Measurements from ENCODE around the gene MPZL2.

MPZL2 gene

DNA sequence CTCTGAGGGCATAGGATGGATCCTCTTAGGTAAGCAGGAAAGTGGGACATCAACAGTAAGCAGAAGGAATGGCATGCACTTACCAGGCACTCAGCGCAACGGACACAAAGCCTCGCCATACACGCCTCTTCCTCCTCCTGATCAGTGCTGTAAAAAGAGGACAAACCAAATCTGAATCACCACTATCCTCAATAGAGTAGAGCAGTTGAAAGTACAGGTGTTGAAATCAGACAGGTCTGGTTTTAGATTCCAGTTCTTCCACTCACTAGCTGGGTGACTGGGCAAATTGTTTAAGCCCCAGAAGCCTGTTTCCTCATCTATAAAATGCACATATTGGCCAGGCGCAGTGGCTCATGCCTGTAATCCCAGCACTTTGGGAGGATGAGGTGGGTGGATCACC, 30.7 kb downstream of the MPZL2 start:
- H3K27ac Mint-ChIP-seq, result no peak overlapping the region
- no peaks in the 10 kb centered on the region for H3K36me3 Mint-ChIP-seq (ENCODE audit: low read depth)
- TF ChIP-seq, protein P1, sequence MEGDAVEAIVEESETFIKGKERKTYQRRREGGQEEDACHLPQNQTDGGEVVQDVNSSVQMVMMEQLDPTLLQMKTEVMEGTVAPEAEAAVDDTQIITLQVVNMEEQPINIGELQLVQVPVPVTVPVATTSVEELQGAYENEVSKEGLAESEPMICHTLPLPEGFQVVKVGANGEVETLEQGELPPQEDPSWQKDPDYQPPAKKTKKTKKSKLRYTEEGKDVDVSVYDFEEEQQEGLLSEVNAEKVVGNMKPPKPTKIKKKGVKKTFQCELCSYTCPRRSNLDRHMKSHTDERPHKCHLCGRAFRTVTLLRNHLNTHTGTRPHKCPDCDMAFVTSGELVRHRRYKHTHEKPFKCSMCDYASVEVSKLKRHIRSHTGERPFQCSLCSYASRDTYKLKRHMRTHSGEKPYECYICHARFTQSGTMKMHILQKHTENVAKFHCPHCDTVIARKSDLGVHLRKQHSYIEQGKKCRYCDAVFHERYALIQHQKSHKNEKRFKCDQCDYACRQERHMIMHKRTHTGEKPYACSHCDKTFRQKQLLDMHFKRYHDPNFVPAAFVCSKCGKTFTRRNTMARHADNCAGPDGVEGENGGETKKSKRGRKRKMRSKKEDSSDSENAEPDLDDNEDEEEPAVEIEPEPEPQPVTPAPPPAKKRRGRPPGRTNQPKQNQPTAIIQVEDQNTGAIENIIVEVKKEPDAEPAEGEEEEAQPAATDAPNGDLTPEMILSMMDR (IDR thresholded peaks at IDR 0.05; ENCODE audit: unreplicated experiment in 3 of 3), result no peak
- peaks cover 12% of the 10 kb centered on the region for H3K27me3 Mint-ChIP-seq (ENCODE audit: low read depth)
- no peaks in the 10 kb centered on the region for H3K9me3 Mint-ChIP-seq
- no peaks in the 10 kb centered on the region for H3K4me1 Mint-ChIP-seq
- H3K4me3 Mint-ChIP-seq, result no peak overlapping the region

DNA sequence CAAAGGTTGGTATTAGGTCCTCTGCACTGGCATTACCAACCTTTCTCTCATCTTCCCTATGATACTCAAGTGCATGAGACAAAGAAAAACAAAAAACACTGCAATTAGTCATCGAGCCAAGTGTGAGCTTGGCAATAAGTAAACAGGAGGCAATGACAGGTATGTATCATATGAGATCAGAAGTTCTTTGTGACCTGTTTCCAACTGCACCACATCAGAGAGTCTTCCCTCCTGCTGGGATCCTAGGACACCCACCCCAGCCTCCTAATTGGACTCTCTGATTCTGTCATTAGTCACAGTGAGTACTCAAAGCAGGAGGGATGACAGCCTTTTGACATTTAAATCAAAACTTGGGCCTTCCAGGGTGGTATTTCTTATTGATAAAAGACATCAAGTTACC, 31.4 kb downstream of the MPZL2 start:
- Mint-ChIP-seq H3K27ac (no peak overlapping the region), H3K27me3 (ENCODE audit: low read depth) (peaks cover 11% of the 10 kb centered on the region), H3K36me3 (ENCODE audit: low read depth) (no peaks in the 10 kb centered on the region), H3K4me3 (no peak overlapping the region), H3K4me1 (no peaks in the 10 kb centered on the region), H3K9me3 (no peaks in the 10 kb centered on the region)
- TF ChIP-seq, protein P1 (IDR thresholded peaks at IDR 0.05; ENCODE audit: unreplicated experiment in 3 of 3), result no peak

DNA sequence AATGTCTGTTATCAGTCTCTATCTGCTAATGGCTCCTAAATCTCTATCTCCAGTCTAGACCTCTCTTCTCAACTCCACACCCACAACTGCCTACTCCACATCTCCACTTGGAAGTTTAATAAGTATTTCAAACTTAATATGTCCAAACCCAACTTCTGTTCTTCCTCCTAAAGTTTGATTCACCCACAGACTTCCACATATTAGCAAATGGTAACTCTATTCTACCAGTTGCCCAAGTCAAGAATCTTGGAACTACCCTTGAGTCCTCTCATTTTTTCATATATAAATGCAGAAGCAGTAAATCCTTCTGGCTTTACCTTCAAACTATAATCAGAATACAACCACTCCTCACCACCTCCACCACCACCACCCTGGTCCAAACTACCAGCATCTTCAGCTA, 32.6 kb downstream of the MPZL2 start:
- H3K4me1 Mint-ChIP-seq, result no peaks in the 10 kb centered on the region
- no peaks in the 10 kb centered on the region for H3K36me3 Mint-ChIP-seq (ENCODE audit: low read depth)
- H3K27ac Mint-ChIP-seq, result no peak overlapping the region
- no peaks in the 10 kb centered on the region for H3K9me3 Mint-ChIP-seq
- TF ChIP-seq, protein P1 (IDR thresholded peaks at IDR 0.05; ENCODE audit: unreplicated experiment in 3 of 3), result no peak
- peaks cover 11% of the 10 kb centered on the region for H3K27me3 Mint-ChIP-seq (ENCODE audit: low read depth)
- no peak overlapping the region for H3K4me3 Mint-ChIP-seq

DNA sequence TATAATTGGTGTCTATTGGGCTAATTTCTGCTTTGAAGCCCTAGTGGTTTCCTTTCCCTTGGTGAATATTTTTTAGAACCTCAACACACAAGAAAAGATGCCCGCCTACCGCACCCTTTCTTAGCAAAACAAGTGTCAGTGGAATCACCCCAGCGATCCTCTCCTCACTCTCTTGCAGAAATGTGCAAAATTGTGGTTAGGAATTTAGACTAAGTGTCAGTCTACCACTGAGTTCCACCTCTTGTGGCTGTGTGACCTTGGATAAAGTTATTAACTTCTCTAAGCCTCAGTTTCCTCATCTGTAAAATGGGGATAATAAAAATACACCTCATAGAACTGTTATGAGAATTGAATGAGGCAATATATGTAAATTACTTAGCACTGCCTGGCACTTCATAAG, 34.0 kb downstream of the MPZL2 start:
- H3K4me1 Mint-ChIP-seq, result no peaks in the 10 kb centered on the region
- peaks cover 12% of the 10 kb centered on the region for H3K27me3 Mint-ChIP-seq (ENCODE audit: low read depth)
- no peaks in the 10 kb centered on the region for H3K36me3 Mint-ChIP-seq (ENCODE audit: low read depth)
- TF ChIP-seq, protein P1 (IDR thresholded peaks at IDR 0.05; ENCODE audit: unreplicated experiment in 3 of 3), result no peak
- H3K27ac Mint-ChIP-seq, result no peak overlapping the region
- H3K9me3 Mint-ChIP-seq, result no peaks in the 10 kb centered on the region
- no peak overlapping the region for H3K4me3 Mint-ChIP-seq

DNA sequence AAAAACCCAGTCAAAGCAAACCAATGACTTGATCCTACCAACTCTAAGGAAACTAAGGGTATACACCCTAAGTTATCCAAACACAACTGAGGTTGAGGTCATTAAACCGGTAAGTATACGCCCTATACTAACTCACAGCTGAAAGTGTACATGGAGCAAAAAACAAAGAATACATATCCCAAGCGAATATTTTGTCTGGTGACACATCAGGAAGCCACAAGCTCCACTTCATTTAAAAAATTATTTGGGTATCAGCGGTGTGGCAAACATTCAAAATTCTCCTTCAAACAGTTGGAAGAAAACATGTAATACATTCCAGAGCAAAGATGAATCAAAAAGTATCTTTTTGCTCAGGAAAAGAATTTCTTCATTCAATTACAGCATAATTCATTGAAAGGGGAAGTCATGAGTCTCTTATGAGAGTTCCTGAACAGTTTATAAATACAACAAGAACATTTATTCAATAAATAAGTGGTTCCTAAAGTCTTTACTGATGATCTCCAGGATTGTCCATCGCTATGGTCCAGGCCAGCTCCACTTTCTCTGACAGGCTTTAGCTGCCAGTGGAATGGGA, 34.7 kb downstream of the MPZL2 start:
- no peaks in the 10 kb centered on the region for H3K36me3 Mint-ChIP-seq (ENCODE audit: low read depth)
- no peaks in the 10 kb centered on the region for H3K4me1 Mint-ChIP-seq
- no peaks in the 10 kb centered on the region for H3K9me3 Mint-ChIP-seq
- TF ChIP-seq, protein P1 (IDR thresholded peaks at IDR 0.05; ENCODE audit: unreplicated experiment in 3 of 3), result no peak
- H3K27ac Mint-ChIP-seq, result no peak overlapping the region
- peaks cover 16% of the 10 kb centered on the region for H3K27me3 Mint-ChIP-seq (ENCODE audit: low read depth)
- H3K4me3 Mint-ChIP-seq, result no peak overlapping the region

Measured in nephron (organoid).